Measurements from ENCODE around the gene CYP1B1.

- TF ChIP-seq CTCF (optimal IDR thresholded peaks at IDR 0.05 in 1 of 3, IDR thresholded peaks at IDR 0.05 in 1 of 3, conservative IDR thresholded peaks at IDR 0.05 in 1 of 3; ENCODE audit: extremely low read depth in 1 of 3, insufficient read depth in 2 of 3, low read length in 3 of 3) = no peak
- no peak for TF ChIP-seq EZH2 (IDR thresholded peaks at IDR 0.05; ENCODE audit: low read length)
Observed at GRCh38 chr2:38097988-38098385, 22.0 kb upstream of the CYP1B1 start.
